HG03139 (cell line): ENCODE results near the gene TTC39A.
"Not testable (repeated sequence)": the region's sequence is repeated elsewhere in the genome, so short reads cannot be mapped to it uniquely, and the experiment has no call there.

ENCODE experiments used
- ATAC-seq: cut with Tn5 transposase; IDR thresholded peaks from one replicate; pipeline ENCODE4 v1.9.1; 2021; ENCODE audit not compliant: unreplicated experiment

TTC39A gene

DNA sequence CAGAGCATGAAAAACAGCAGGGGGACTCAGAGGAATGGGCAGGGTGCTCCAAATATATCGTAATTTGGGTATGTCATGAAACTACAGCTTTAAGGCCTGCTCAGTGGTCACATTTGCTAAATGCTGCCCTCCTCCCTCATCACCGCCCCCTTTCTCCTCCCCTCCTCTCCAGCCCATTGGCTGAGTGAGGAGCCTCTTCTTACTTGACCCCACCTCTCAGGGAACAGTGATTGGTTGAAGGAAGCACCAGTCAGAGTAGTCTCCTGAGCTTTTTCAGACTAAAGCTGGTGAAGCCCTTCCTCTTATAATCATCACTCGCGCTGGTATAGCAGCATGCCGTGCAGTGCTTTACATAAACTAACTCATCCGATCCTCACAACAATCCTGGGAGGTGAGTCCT is 10.0 kb upstream of the TTC39A start:
- no peak for ATAC-seq

DNA sequence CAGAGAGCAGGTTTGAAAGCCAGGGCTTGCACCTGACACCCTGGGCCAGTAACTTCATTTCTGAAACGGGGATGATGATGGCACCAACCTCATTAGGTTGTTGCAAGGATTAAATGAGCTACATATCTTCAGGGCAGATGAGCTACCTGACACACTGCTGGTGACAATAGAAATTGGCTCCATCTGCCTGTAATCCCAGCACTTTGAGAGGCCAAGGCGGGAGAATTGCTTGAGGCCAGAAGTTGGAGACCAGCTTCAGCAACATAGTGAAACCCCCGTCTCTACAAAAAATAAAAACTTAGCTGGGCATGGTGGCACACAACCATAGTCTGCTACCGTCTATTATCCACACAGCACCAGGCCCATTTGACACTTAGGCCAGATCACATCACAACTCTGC is 6.3 kb upstream of the TTC39A start:
- ATAC-seq, result no peak

DNA sequence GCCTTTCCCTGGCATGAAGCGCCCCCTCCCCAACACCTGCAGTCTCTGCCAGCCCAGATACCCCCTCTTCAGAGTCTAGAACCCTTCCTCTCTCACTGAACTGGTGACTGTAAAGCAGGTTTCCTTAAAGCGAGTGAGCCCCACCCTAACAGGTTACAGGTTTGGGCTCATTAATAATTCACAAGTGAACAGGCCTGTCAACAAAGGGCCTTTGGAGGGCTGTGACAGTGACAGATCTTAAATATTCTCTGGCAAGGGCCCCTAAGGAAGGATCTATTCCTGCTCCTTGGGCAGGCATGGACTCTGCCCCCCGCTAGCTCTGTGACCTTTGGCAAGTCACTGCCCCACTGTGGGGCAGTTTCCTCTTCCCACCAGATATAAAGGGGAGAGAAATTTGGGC is 5.6 kb upstream of the TTC39A start:
- no peak for ATAC-seq

DNA sequence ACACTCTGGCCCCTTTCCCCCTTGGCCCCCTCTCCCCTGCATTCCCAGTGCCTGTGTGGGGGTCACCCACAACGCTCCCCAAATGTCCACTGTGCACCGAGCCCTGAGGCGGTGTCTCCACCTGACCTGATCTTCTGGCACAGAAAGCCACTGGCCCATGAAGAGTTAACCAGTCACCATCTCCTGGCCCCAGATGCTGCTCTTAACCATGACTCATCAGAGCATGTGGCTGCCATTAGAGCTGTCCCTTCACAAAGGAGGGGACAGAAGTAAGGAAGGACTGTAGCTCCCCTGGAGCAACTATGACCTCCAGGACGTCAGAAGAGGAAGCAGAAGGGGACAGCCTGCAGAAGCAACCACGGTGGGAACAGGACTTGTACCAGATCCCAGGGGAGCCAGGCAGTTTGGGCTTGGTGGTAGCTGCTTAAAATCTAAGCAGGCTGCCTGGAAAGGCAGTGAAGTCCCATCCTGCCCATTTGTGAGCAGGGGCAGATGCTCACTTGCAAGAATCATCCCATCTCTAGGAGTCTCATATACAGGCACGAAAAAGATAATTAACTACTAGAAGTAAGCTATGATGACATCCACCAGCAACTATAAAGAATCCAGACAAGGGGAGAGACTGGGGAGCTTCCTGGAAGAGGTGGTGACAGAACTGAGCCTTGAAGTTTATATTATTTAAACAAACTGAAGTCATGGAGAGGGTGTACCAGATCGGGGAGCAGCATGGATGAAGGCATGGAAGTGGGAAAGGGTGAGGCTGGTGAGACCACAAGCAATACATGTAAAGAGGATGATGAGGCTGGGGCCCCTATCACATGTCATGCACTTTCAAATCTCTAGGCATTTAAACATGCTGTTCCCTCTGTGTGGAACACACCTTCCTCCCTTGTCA is 1.1 kb upstream of the TTC39A start:
- no peak for ATAC-seq

DNA sequence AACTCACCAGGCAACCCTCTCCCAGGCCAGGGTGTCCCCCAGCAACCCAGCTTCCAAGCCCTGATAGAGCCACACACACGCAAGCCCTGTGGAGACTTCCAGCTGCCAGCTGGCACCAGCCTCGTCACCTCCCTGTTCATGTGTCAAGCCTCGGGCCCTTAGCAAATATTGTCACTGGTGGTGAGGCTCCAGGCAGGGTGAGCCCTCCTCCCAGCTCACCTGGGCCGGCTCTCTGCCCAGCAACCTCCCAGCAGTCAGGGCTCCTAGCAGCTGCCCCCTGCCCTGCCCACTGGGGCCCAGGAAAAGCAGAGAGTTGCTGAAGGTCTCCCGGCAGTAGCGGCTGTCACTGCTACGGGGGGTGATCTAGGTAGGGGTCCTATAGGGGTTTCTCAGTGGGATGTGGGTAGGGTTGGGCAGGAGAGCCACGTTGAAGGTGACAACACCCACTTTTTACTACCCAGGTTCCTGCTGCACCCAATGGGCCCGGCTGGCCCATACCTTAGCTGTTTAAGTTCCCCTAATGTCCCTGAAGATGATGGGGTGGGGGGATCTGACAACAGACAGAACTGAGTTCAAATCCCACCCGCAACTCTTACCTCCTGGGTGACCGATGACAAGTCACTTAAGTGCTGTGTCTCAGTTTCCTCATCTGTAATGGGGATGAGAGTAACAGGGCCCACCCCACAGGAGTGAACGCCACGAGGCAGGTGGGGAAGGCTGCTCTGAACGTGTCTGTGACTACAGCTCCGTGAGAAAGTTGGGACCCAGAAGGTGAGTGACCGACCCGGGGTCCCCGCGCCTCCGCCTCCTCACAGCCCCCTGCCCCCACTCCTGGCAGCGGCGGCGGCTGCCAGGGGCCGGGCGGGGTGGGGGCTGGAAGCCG is 678 bp downstream of the TTC39A start:
- ATAC-seq, result no peak

DNA sequence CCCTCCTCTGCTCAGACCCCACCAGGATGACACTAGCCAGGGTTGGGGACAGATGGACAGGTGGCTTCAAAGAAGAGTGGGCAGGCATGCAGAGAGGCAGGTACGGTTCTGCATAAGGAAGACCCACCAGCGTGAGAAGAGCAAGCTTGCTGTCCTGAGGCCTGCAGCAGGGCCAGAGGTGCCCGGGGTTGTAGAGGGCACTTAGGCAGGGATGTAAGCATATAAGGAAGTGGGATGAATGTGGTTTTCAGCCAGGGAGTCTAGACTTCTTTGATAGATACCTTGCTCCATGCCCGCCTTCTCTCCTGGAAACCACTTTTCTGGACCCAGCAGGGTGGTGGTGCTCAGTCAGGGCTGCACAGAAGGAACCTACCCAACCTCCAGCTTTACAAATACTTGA is 1.4 kb downstream of the TTC39A start:
- no peak for ATAC-seq

DNA sequence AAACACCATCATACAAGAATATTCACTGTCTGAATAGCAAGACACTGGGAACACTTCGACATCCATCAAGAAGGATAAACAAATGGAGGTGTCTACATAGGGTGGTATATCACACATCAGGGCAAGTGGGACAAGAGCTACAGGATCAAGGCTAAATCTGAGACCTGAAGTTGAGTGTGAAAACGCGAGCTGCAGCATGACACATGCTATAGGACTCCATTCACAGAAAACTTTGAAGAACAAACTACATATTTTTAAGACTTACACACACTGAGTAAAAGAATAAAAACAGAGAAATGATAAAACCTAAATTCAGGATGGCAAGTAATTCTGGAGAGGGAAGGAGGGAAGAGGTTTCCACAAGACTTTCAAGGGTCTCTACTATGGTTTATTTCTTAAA is 2.1 kb downstream of the TTC39A start:
- ATAC-seq, result no peak

DNA sequence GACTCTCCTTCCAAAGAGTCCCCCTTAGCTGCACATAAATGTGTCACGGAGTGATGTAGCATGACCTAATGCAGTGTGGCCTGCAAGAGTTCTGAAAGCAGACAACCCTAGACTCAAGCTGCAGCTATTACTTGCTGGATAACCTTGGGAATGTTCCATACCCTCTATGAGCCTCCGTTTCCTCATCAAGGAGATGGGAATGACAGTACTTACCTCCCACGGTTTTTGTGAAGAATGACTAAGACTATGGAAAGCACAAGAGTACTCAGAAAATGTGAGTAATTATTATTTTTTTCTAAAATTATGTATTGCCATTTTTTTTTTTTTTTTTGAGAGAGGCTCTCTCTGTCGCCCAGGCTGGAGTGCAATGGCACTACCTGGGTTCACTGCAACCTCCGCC is 3.0 kb downstream of the TTC39A start:
- no peak for ATAC-seq

DNA sequence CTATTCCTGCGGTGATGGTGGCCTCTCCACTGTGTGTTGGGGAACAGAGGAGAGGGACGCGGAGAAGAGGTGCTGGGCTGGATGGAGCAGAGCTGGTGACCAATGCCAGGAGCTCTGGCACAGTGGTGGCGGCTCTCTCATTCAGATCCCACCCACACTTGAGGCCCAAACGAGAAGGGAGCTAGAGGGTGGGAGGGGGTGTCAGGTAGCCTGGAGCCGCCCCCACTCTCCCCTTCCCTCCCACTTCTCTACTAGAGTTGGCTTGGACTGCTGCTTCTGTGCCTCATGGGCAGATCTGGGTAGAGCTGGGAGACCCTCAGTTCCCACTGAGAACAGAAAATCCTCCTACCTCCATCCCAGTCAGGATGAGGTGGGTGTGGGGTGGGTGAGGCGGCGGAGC is 3.5 kb downstream of the TTC39A start:
- ATAC-seq, result no peak

DNA sequence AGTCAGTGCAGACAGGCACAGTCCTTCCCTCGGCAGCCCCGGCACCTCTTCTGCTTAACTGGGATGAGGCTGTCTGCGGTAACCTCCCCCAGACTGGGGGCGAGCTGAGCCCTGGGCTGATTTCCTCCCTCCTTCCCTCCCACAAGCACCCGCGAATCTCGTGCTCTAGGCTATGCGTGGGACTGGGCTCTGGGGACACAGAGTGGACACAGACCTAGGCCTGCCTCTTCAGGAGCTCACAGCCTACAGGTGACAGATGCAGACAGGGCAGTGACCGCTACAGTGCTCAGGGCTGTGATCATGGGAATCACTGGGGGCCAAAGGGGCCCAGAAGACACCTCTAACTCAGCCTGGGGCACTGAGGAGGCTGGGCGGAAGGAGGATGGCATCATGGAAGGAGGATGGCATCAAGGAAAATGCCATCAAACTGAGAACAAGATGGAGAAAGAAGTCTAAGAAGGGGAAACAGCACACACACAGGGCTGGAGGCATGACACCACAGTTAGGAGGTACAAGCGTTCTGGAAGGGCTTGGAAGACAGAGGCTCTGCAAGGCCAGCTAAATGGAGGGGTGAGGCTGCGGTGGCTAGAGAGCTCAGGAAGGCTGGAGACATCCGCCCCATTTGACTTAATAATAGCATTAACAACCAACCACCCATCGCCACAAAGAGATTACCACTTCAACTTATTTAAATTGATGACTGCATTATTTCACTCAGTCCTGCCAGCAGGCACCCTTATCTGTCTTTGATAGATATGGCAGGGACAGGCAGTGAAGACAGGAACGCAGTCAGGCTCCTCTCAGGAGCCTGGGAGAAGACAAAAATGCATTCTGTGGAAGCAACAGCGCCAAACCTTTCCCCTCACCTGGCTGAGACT is 4.2 kb downstream of the TTC39A start:
- no peak for ATAC-seq

DNA sequence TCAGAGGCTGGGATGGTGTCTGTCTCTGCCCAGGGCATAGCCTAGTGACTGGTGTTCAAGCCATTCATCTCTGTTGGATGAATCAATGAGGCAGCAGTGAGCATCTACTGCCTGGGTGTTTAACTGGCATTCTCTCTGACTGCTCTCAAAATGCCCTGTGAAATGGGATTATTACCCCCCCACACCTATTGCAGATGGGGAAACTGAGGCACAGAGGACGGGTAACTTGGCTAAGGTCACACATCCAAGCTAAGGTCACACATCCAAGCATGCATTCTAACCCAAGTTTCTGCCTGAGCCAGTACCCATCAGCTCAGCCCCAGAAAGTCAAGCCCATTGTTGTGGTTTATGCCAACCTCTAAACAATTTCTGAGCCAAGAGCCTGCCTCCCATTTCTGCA is 5.0 kb downstream of the TTC39A start:
- ATAC-seq, result no peak

DNA sequence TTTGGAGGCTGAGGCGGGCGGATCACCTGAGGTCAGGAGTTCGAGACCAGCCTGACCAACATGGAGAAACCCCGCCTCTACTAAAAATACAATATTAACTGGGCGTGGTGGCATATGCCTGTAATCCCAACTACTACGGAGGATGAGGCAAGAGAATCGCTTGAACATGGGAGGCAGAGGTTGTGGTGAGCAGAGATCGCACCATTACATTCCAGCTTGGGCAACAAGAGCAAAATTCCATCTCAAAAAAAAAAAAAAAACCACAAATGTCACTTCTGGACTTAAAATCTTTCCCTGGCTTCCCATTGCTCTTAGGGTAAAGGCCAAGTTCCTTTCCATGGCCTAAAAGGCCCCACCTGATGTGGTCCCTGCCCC is 5.4 kb downstream of the TTC39A start:
- ATAC-seq, result not testable (repeated sequence)

DNA sequence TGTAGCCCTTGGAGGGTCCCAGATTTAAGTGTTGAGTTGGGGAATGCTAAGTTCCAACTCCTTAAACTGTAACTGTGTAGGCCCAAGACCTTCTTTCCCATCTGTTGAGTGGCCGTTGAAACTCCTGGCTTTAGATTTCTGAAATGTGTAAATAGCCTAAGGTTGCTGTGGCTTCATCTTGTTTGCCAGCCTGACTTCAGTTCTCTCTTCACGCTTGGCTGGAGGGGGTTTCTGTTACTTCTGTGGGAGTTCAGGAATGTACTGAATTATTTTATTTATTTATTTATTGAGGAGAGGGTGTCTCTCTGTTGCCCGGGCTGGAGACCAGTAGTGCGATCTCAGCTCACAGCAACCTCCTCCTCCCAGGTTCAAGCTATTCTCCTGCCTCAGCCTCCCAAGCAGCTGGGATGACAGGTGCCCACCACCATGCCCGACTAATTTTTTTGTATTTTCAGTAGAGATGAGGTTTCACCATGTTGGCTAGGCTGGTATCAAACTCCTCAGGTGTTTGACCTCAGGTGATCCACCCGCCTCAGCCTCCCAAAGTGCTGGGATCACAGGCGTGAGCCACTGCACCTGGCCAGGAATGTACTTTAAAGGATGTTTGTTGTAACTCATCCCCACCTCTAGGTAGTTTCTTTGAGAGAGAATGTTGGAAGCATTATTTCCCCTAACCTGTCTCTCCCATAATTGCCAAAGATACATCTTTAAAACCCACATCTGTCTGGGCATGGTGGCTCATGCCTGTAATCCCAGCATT is 5.9 kb downstream of the TTC39A start:
- no peak for ATAC-seq

DNA sequence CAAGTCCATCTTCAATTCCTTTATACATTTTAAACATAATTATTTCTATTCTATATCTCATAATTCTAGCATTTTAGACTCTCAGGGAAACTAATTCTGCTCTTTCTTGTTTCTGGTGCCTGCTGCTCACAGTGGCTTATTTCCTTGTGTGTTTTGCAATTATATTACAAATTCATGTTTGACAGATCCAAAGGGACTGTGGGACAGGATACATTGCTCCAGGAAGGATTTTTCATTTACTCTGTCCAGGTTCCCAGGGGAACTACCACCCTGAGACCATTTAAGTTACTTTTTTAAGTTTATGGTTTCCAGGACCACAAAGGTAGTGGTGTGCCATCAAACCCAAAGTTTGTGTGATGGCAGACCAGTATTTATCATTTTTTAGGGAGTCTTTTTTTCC is 6.6 kb downstream of the TTC39A start:
- ATAC-seq, result no peak

DNA sequence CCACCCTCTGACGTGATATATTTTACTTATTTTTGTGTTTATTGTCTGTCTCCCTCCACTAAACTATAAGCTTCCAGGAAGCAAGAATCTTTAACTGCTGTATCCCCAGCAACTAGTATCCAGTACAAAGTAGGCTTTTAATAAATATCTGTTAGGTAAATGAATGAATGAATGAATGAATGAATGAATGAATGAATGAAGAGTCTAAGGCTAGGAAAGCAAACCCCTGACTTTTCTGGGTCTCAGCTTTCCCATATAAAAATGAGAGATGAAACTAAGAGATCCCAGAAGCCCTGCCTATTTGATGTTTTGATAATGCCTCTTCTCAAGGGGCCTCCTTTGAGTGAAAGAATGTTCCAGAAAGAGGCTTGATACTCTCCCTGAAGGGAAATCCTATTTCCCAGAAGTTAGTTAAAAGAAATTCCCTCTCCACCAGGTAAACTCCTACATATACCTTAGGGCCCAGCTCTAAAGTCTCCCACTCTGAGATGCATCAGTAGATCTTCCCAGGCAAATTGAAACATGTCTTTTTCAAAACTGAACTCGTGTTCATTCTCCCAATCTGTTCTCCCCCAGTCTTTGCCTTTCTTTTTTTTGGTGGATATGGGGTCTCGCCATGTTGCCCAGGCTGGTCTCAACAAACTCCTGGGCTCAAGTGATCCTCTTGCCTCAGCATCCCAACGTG is 7.8 kb downstream of the TTC39A start:
- ATAC-seq, result no peak

DNA sequence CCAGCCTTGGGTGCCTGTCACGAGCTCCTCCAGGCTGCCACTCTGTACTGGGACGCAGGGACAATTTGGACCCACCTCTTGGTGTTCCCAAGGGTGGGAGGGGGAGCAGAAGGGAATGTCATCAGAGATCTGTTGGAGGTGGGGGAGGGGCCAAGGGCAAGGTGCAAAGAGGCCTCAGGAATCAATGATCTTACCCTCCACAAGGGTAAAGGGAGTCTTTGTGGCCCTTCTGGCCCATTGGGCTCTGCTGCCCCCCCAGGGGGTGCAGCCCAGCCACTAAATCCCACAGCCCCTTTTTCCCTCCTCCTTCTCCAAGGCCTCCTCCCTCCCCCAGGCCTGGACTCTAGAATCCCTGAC is 8.5 kb downstream of the TTC39A start:
- no peak for ATAC-seq

DNA sequence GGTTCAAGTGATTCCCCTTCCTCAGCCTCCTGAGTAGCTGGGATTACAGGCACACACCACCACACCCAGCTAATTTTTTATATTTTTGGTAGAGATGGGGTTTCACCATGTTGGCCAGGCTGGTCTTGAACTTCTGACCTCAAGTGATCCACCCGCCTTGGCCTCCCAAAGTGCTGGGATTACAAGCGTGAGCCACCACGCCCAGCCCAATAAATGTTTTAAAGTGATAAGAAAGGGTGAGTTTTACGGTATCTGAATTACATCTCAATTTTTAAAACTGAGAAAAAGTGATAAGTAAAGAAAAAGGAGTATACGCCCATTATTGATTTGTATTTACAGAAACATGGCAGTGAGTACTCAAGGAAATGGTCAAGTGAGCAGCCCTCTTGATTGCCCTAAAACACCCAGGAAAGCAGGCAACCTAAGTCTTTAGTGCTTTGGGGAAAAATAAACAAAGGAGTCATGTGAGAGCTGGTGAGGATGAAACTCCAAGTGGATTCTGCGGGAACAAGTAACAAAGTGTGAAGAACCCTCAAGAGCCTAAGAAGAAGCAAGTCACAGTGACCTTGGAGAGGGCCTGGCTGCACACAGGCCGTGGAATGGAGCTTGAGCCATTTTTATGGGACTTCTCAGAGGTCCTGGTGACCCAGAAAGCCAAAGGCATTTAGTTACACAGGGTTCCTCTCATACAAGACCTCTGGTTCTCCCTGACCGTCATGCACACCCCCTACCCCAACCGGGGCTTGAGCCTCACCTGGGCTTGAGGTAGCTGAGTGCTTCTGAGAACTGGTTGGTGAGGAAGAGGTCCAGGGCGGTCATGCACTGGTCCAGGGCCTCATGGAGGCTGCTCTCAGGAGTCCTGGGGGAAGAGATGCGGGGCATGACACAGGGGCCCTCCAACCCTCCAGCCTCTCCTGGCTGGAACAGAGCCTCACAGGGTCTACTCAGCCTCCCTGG is 9.1 kb downstream of the TTC39A start:
- no peak for ATAC-seq

DNA sequence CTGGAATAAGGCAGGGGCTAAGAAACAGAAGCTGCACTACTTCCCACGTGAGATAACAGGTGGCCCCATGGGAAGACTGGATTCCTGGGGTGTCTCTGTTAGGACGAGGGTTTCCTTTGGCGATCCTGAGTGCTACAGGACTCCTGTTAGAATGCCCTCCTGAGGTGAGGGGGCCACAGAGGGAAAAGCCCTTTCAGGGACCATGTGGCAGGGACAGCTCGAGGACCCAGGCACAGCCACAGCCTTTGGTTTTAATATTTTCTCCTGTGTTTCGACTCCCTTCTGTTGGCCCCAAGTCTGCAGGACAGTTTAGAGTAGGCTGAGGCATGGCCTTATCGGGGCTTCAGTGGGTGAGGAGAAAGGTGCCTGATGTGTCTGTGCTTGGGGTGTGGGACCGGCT is 12.6 kb downstream of the TTC39A start:
- no peak for ATAC-seq

DNA sequence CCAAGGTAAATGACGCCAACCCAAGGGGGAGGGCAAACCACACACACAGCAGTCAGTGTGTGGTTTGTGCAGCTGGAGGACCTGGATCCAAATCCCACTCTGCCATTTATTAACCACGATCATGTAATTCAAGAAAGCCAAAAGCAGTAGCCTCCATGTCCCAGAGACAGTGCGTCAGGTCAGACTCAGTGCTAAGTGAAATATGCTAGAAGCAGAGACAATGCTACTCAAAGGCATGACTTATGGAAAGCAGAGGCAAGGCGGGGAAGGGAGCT is 13.6 kb downstream of the TTC39A start:
- ATAC-seq, result no peak
